ENCODE data around the gene NUDT1.

The NUDT1 gene

GRCh38 chr7:2205036-2205780, 36.8 kb upstream of the NUDT1 start:
- no peak for DNase-seq

- no peak for DNase-seq
Observed at GRCh38 chr7:2208712-2209111, 33.3 kb upstream of the NUDT1 start.

GRCh38 chr7:2209146-2209960, 32.7 kb upstream of the NUDT1 start:
- DNase-seq: peak; percentile 82

GRCh38 chr7:2209961-2210323, 32.1 kb upstream of the NUDT1 start:
- no peak for DNase-seq

- no peak for DNase-seq
Observed at GRCh38 chr7:2210551-2211258, 31.3 kb upstream of the NUDT1 start.

GRCh38 chr7:2211259-2211880, 30.7 kb upstream of the NUDT1 start:
- DNase-seq: no peak

GRCh38 chr7:2211926-2212325, 30.1 kb upstream of the NUDT1 start:
- DNase-seq: no peak

- no peak for DNase-seq
Observed at GRCh38 chr7:2212906-2213305, 29.1 kb upstream of the NUDT1 start.

- no peak for DNase-seq
Observed at GRCh38 chr7:2213551-2214215, 28.3 kb upstream of the NUDT1 start.

GRCh38 chr7:2214636-2215035, 27.4 kb upstream of the NUDT1 start:
- no peak for DNase-seq

GRCh38 chr7:2215851-2216250, 26.2 kb upstream of the NUDT1 start:
- no peak for DNase-seq

GRCh38 chr7:2217206-2217605, 24.8 kb upstream of the NUDT1 start:
- DNase-seq: no peak

GRCh38 chr7:2217716-2218443, 24.1 kb upstream of the NUDT1 start:
- DNase-seq: no peak

- DNase-seq: no peak
Observed at GRCh38 chr7:2218444-2218785, 23.6 kb upstream of the NUDT1 start.

- DNase-seq: no peak
Observed at GRCh38 chr7:2219136-2219535, 22.9 kb upstream of the NUDT1 start.

- no peak for DNase-seq
Observed at GRCh38 chr7:2219606-2220005, 22.4 kb upstream of the NUDT1 start.

GRCh38 chr7:2220030-2220429, 22.0 kb upstream of the NUDT1 start:
- no peak for DNase-seq

GRCh38 chr7:2220506-2220905, 21.5 kb upstream of the NUDT1 start:
- DNase-seq: no peak

- DNase-seq: no peak
Observed at GRCh38 chr7:2220954-2221353, 21.1 kb upstream of the NUDT1 start.

GRCh38 chr7:2222516-2222915, 19.5 kb upstream of the NUDT1 start:
- DNase-seq: no peak

GRCh38 chr7:2223321-2223720, 18.7 kb upstream of the NUDT1 start:
- no peak for DNase-seq

- no peak for DNase-seq
Observed at GRCh38 chr7:2224491-2224928, 17.5 kb upstream of the NUDT1 start.

All from fibroblast of skin of scalp (primary cell).